WTC11 (cell line): ENCODE measurements around the gene CD226. TPM values are rescaled to one million over a fixed set of nuclear protein-coding genes. Genes with fewer than 3 reads are reported as not detected.

Experiments used
- ATAC-seq: fragments of 200-7000 bp; cut with Tn5 transposase; 2 replicates; pipeline ENCODE4 v1.10.0; 2021; ENCODE audit warnings: mild to moderate bottlenecking, moderate library complexity
- CTCF ChIA-PET: fragments of 300-600 bp; sonication (Branson Sonifier 250); formaldehyde crosslinking; loops from one replicate; lab custom pipeline; 2021; ENCODE audit warnings: antibody characterized with exemption; lab: Charles Lee
- POLR2A ChIA-PET: fragments of 350-600 bp; sonication (Branson Sonifier 250); formaldehyde crosslinking; loops from one replicate; lab custom pipeline; 2021; ENCODE audit warnings: antibody characterized with exemption; lab: Charles Lee
- DNase-seq: peaks from one replicate; pipeline ENCODE4 v3.0.0; 2021; ENCODE audit warnings: low spot score
- H3K27ac Mint-ChIP-seq: 2 replicates; pipeline ENCODE4 v1.8.0; 2021; ENCODE audit warnings: mixed read lengths
- H3K27me3 Mint-ChIP-seq: 2 replicates; pipeline ENCODE4 v1.8.0; 2021; ENCODE audit warnings: low read depth, mild to moderate bottlenecking, moderate library complexity, mixed read lengths
- H3K36me3 Mint-ChIP-seq: 2 replicates; pipeline ENCODE4 v1.8.0; 2021; ENCODE audit warnings: mixed read lengths
- H3K4me1 Mint-ChIP-seq: 2 replicates; pipeline ENCODE4 v1.8.0; 2022; ENCODE audit warnings: mixed read lengths
- H3K4me3 Mint-ChIP-seq: 2 replicates; pipeline ENCODE4 v1.8.0; 2021; ENCODE audit warnings: mild to moderate bottlenecking, moderate library complexity, mixed read lengths
- H3K9me3 Mint-ChIP-seq: 2 replicates; pipeline ENCODE4 v1.8.0; 2021; ENCODE audit warnings: mixed read lengths
- ATF1 ChIP-seq: sonication (generic); formaldehyde crosslinking; IDR thresholded peaks from 2 replicates; pipeline ENCODE4 v1.8.1; 2023; ENCODE audit warnings: mild to moderate bottlenecking, moderate library complexity, missing genetic modification reagents
- ATF6 ChIP-seq: sonication (generic); formaldehyde crosslinking; IDR thresholded peaks from 2 replicates; pipeline ENCODE4 v1.8.1; 2023; ENCODE audit warnings: mild to moderate bottlenecking, missing genetic modification reagents
- CREM ChIP-seq: sonication (generic); formaldehyde crosslinking; IDR thresholded peaks from 2 replicates; pipeline ENCODE4 v1.8.1; 2022; ENCODE audit warnings: mild to moderate bottlenecking, missing genetic modification reagents, moderate library complexity
- FOXK1 ChIP-seq: sonication (generic); formaldehyde crosslinking; IDR thresholded peaks from 2 replicates; pipeline ENCODE4 v1.8.0; 2022; ENCODE audit warnings: mild to moderate bottlenecking, moderate library complexity, missing genetic modification reagents
- GABPB1 ChIP-seq: sonication (generic); formaldehyde crosslinking; IDR thresholded peaks from 2 replicates; pipeline ENCODE4 v1.8.1; 2023; ENCODE audit warnings: mild to moderate bottlenecking, missing genetic modification reagents
- HMGA2 ChIP-seq: fragments of 250-450 bp; sonication (Bioruptor Pico); IDR thresholded peaks from 2 replicates; pipeline ENCODE4 v1.4.0; 2021; ENCODE audit warnings: mild to moderate bottlenecking, moderate library complexity
- HMGXB4 ChIP-seq: sonication (generic); formaldehyde crosslinking; IDR thresholded peaks from 2 replicates; pipeline ENCODE4 v1.8.1; 2023; ENCODE audit warnings: mild to moderate bottlenecking, moderate library complexity, missing genetic modification reagents
- JUN ChIP-seq: sonication (generic); formaldehyde crosslinking; IDR thresholded peaks from 2 replicates; pipeline ENCODE4 v1.8.0; 2023; ENCODE audit warnings: mild to moderate bottlenecking, missing genetic modification reagents
- KAT7 ChIP-seq: sonication (generic); formaldehyde crosslinking; IDR thresholded peaks from 2 replicates; pipeline ENCODE4 v1.8.1; 2023; ENCODE audit warnings: missing genetic modification reagents, mild to moderate bottlenecking, borderline replicate concordance
- MAX ChIP-seq: sonication (generic); formaldehyde crosslinking; IDR thresholded peaks from 2 replicates; pipeline ENCODE4 v1.8.0; 2022; ENCODE audit warnings: mild to moderate bottlenecking, missing genetic modification reagents
- MLX ChIP-seq: sonication (generic); formaldehyde crosslinking; IDR thresholded peaks from 2 replicates; pipeline ENCODE4 v1.8.1; 2023; ENCODE audit warnings: mild to moderate bottlenecking, missing genetic modification reagents, moderate library complexity
- MYBL2 ChIP-seq: sonication (generic); formaldehyde crosslinking; IDR thresholded peaks from 2 replicates; pipeline ENCODE4 v1.8.1; 2023; ENCODE audit warnings: mild to moderate bottlenecking, moderate library complexity, missing genetic modification reagents
- RORB ChIP-seq: fragments of 250-450 bp; sonication (Bioruptor Pico); IDR thresholded peaks from 2 replicates; pipeline ENCODE4 v1.9.0; 2021; ENCODE audit warnings: mild to moderate bottlenecking
- SMAD3 ChIP-seq: sonication (generic); formaldehyde crosslinking; IDR thresholded peaks from 2 replicates; pipeline ENCODE4 v1.8.0; 2022; ENCODE audit warnings: missing genetic modification reagents, mild to moderate bottlenecking, borderline replicate concordance
- TEAD1 ChIP-seq: sonication (generic); formaldehyde crosslinking; IDR thresholded peaks from 2 replicates; pipeline ENCODE4 v1.8.0; 2022; ENCODE audit warnings: mild to moderate bottlenecking, missing genetic modification reagents
- USF2 ChIP-seq: sonication (generic); formaldehyde crosslinking; IDR thresholded peaks from 2 replicates; pipeline ENCODE4 v1.8.1; 2023; ENCODE audit warnings: mild to moderate bottlenecking, missing genetic modification reagents, moderate library complexity
- ZNF121 ChIP-seq: sonication (generic); formaldehyde crosslinking; IDR thresholded peaks from 2 replicates; pipeline ENCODE4 v1.8.0; 2023; ENCODE audit warnings: missing genetic modification reagents
- ZNF219 ChIP-seq: sonication (generic); formaldehyde crosslinking; IDR thresholded peaks from 2 replicates; pipeline ENCODE4 v1.8.0; 2023; ENCODE audit warnings: missing genetic modification reagents, mild to moderate bottlenecking, borderline replicate concordance
- ZNF232 ChIP-seq: sonication (generic); formaldehyde crosslinking; IDR thresholded peaks from 2 replicates; pipeline ENCODE4 v1.8.0; 2022; ENCODE audit warnings: mild to moderate bottlenecking, missing genetic modification reagents
- ZNF396 ChIP-seq: fragments of 250-450 bp; sonication (Bioruptor Pico); IDR thresholded peaks from 2 replicates; pipeline ENCODE4 v1.8.0; 2021; ENCODE audit warnings: mild to moderate bottlenecking, moderate library complexity, borderline replicate concordance
- ZNF416 ChIP-seq: fragments of 250-450 bp; sonication (Bioruptor Pico); IDR thresholded peaks from 2 replicates; pipeline ENCODE4 v1.9.0; 2021; ENCODE audit warnings: mild to moderate bottlenecking, inconsistent platforms
- ZNF671 ChIP-seq: fragments of 250-450 bp; sonication (Bioruptor Pico); IDR thresholded peaks from 2 replicates; pipeline ENCODE4 v1.8.0; 2021; ENCODE audit warnings: mild to moderate bottlenecking
- total RNA-seq: library from RNA; stranded (reverse); gene quantifications from 3 replicates; pipeline ENCODE4 v1.2.3, GENCODE V29; 2021
- TF ChIP-seq, protein P1 (sequence below): fragments of 250-450 bp; sonication (Bioruptor Pico); IDR thresholded peaks from 2 replicates; pipeline ENCODE4 v1.9.0; 2021; ENCODE audit warnings: moderate library complexity, mild to moderate bottlenecking, inconsistent platforms, borderline replicate concordance
- TF ChIP-seq, protein P2 (sequence below): fragments of 200-600 bp; IDR thresholded peaks from 2 replicates; pipeline ENCODE4 v1.8.0; 2022; ENCODE audit warnings: antibody characterized with exemption
- TF ChIP-seq, protein P3 (sequence below): fragments of 250-450 bp; sonication (Bioruptor Pico); IDR thresholded peaks from 2 replicates; pipeline ENCODE4 v2.1.2; 2022; ENCODE audit warnings: mild to moderate bottlenecking, moderate library complexity
- TF ChIP-seq, protein P4 (sequence below): sonication (generic); formaldehyde crosslinking; IDR thresholded peaks from 2 replicates; pipeline ENCODE4 v1.8.1; 2023; ENCODE audit warnings: mild to moderate bottlenecking, missing genetic modification reagents

The CD226 gene
- total RNA-seq, 1 experiment from 2014 or later = 0.24 TPM

DNA sequence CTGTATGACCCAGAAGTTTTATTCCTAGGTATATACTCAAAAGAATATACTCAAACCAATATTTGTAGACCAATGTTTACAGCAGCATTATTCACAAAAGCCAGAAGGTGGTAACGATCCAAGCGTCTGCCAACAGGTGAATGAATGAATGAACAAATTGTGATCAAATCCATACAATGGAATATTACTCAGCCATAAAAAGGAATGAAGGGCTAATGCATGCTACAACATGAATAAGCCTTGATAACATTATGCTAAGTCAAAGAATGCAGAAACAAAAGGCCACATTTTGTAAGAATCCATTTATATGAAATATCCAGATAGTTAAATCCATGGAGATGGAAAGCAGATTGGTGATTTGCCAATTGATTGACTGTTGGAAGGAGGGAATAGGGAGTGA, 5.5 kb upstream of the CD226 start:
- no peaks in the 10 kb centered on the region for H3K4me1 Mint-ChIP-seq
- peaks cover 18% of the 10 kb centered on the region for H3K9me3 Mint-ChIP-seq
- no peaks in the 10 kb centered on the region for H3K27me3 Mint-ChIP-seq
- CTCF ChIA-PET = no interaction called here
- TF ChIP-seq MYBL2 (CRISPR knock-in tag) = no peak
- TF ChIP-seq MLX (CRISPR knock-in tag) = no peak
- TF ChIP-seq ZNF416 (CRISPR knock-in tag) = no peak
- TF ChIP-seq USF2 (CRISPR knock-in tag) = no peak
- TF ChIP-seq, protein P1, sequence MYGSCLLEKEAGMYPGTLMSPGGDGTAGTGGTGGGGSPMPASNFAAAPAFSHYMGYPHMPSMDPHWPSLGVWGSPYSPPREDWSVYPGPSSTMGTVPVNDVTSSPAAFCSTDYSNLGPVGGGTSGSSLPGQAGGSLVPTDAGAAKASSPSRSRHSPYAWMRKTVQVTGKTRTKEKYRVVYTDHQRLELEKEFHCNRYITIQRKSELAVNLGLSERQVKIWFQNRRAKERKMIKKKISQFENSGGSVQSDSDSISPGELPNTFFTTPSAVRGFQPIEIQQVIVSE = no peak
- TF ChIP-seq JUN (CRISPR knock-in tag) = no peak
- no peak for TF ChIP-seq RORB (CRISPR knock-in tag)
- no peak for TF ChIP-seq CREM (CRISPR knock-in tag)
- TF ChIP-seq ZNF396 = no peak
- TF ChIP-seq GABPB1 = no peak
- TF ChIP-seq, protein P2, sequence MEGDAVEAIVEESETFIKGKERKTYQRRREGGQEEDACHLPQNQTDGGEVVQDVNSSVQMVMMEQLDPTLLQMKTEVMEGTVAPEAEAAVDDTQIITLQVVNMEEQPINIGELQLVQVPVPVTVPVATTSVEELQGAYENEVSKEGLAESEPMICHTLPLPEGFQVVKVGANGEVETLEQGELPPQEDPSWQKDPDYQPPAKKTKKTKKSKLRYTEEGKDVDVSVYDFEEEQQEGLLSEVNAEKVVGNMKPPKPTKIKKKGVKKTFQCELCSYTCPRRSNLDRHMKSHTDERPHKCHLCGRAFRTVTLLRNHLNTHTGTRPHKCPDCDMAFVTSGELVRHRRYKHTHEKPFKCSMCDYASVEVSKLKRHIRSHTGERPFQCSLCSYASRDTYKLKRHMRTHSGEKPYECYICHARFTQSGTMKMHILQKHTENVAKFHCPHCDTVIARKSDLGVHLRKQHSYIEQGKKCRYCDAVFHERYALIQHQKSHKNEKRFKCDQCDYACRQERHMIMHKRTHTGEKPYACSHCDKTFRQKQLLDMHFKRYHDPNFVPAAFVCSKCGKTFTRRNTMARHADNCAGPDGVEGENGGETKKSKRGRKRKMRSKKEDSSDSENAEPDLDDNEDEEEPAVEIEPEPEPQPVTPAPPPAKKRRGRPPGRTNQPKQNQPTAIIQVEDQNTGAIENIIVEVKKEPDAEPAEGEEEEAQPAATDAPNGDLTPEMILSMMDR = no peak
- no peak for TF ChIP-seq SMAD3 (CRISPR knock-in tag)
- no peak for TF ChIP-seq ATF1
- no peak for TF ChIP-seq ZNF219 (CRISPR knock-in tag)
- no peak for TF ChIP-seq TEAD1 (CRISPR knock-in tag)
- TF ChIP-seq ATF6 = no peak
- TF ChIP-seq, protein P3, sequence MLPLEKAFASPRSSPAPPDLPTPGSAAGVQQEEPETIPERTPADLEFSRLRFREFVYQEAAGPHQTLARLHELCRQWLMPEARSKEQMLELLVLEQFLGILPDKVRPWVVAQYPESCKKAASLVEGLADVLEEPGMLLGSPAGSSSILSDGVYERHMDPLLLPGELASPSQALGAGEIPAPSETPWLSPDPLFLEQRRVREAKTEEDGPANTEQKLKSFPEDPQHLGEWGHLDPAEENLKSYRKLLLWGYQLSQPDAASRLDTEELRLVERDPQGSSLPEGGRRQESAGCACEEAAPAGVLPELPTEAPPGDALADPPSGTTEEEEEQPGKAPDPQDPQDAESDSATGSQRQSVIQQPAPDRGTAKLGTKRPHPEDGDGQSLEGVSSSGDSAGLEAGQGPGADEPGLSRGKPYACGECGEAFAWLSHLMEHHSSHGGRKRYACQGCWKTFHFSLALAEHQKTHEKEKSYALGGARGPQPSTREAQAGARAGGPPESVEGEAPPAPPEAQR (CRISPR knock-in tag) = no peak
- TF ChIP-seq, all 79 proteins: peak for 0
- Mint-ChIP-seq H3K36me3 (no peaks in the 10 kb centered on the region; the same call in 1 of the 2 replicates), H3K4me3 (no peak overlapping the region), H3K27ac (no peak overlapping the region)
- POLR2A ChIA-PET = no interaction called here
- ATAC-seq (no peak), DNase-seq (no peak)

DNA sequence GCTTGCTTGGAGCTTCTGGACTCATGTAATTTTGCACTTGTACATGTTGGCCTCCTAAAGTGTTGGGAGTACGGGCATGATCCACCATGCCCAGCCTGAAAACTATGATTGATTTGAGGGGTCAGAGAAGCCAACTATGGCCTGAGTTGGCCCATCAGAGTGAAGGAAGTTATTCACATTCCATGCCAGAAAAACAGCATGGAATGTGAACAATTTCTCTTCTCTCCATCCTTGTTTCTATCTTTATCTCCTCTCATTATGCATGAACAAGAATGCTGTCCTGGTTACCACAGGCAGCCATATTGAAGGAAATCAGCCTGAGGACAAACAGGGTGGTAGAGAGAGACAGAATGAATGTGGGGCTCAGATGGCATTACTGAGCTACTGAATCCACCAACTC, 3.5 kb upstream of the CD226 start:
- H3K4me1 Mint-ChIP-seq = no peaks in the 10 kb centered on the region
- no peak overlapping the region for H3K4me3 Mint-ChIP-seq
- ATAC-seq (no peak), DNase-seq (no peak)
- CTCF ChIA-PET = no interaction called here
- H3K9me3 Mint-ChIP-seq = peaks cover 18% of the 10 kb centered on the region
- POLR2A ChIA-PET = interaction anchor here (1.0 kb wide), 1 partner anchor 16 kb away, joined by 3 read pairs; no protein-coding TSS in a partner anchor
- no peaks in the 10 kb centered on the region; the same call in 1 of the 2 replicates for H3K36me3 Mint-ChIP-seq
- H3K27ac Mint-ChIP-seq = no peak overlapping the region
- no peaks in the 10 kb centered on the region for H3K27me3 Mint-ChIP-seq
- TF ChIP-seq HMGXB4 (CRISPR knock-in tag) (no peak), HMGA2 (CRISPR knock-in tag) (no peak), ZNF671 (no peak), MLX (CRISPR knock-in tag) (no peak), FOXK1 (CRISPR knock-in tag) (no peak), ZNF232 (CRISPR knock-in tag) (no peak), KAT7 (CRISPR knock-in tag) (no peak), TEAD1 (CRISPR knock-in tag) (no peak), ZNF121 (CRISPR knock-in tag) (no peak), MAX (no peak)
- TF ChIP-seq, protein P4, sequence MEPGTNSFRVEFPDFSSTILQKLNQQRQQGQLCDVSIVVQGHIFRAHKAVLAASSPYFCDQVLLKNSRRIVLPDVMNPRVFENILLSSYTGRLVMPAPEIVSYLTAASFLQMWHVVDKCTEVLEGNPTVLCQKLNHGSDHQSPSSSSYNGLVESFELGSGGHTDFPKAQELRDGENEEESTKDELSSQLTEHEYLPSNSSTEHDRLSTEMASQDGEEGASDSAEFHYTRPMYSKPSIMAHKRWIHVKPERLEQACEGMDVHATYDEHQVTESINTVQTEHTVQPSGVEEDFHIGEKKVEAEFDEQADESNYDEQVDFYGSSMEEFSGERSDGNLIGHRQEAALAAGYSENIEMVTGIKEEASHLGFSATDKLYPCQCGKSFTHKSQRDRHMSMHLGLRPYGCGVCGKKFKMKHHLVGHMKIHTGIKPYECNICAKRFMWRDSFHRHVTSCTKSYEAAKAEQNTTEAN (CRISPR knock-in tag) = no peak
